ENCODE data around the gene KIF26B.

DNA sequence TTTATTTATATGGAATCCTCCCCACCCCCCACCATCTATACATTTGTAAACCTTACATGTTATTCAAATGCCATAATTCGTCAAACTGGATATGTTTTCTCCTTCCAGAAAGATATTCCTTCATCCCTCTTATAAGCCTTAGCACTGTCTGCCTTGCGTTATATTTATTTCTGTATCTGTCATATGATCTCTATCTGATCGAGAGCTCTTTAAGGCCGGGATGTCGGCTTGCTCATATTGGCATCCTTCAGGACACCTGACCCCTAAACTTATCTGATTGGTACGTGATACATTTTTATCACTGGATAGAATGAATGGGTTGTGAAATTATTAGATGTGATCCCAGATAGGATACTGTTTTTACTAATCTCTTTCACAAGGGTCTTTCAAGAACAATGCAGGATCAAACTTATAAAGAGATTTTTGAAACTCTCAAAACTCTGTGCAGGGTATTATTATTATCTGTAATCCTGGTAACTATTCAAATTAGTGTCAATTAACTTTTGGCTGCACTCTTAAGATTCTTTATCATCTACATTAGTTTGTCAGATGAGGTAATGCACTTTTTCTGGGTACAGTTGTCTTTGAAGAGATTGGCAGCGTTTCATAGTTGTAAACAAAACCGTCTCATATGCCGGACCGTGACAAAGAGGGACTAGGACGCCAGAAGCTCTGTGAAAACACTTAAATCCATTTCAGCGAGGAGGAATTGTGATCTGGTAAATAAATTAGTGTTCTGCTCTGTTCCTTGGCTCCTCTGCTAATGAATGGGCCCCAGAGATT is 152.0 kb downstream of the KIF26B start:
- TF ChIP-seq POLR2A (IDR thresholded peaks at IDR 0.05; ENCODE audit: low read depth, low read length) (no peak), POLR2AphosphoS5 (IDR thresholded peaks at IDR 0.05; ENCODE audit: low read depth, low read length) (no peak), TAF1 (IDR thresholded peaks at IDR 0.05; ENCODE audit: low read depth, low read length) (no peak)
